HepG2 (cell line): ENCODE measurements around the gene MTMR3. TPM values are rescaled to one million over a fixed set of nuclear protein-coding genes. Genes with fewer than 3 reads are reported as not detected.

Source experiments
- AKNA ChIP-seq: sonication (generic); formaldehyde crosslinking; IDR thresholded peaks from 2 replicates; pipeline ENCODE4 v1.4.0; 2020; ENCODE audit warnings: missing genetic modification reagents, borderline replicate concordance
- ETV6 ChIP-seq: sonication (generic); formaldehyde crosslinking; conservative IDR thresholded peaks from 2 replicates; pipeline ENCODE4 v1.4.0; 2020; ENCODE audit warnings: missing genetic modification reagents
- GABPB1 ChIP-seq: IDR thresholded peaks from 2 replicates; pipeline ENCODE4 v1.6.1; 2016; ENCODE audit warnings: mild to moderate bottlenecking, missing genetic modification reagents, moderate library complexity, missing compliant biosample characterization
- ISL2 ChIP-seq: sonication (generic); formaldehyde crosslinking; IDR thresholded peaks from 2 replicates; pipeline ENCODE4 v1.5.0; 2020; ENCODE audit warnings: missing genetic modification reagents
- KDM2A ChIP-seq: sonication (generic); formaldehyde crosslinking; IDR thresholded peaks from 2 replicates; pipeline ENCODE4 v1.4.0; 2020; ENCODE audit warnings: low read depth, missing genetic modification reagents, borderline replicate concordance
- KMT2B ChIP-seq: IDR thresholded peaks from 2 replicates; pipeline ENCODE4 v1.6.1; 2016; ENCODE audit warnings: missing genetic modification reagents, missing compliant biosample characterization
- MEIS1 ChIP-seq: sonication (generic); formaldehyde crosslinking; IDR thresholded peaks from 2 replicates; pipeline ENCODE4 v1.9.0; 2021; ENCODE audit warnings: mild to moderate bottlenecking, missing genetic modification reagents, moderate library complexity, borderline replicate concordance
- SIN3A ChIP-seq: IDR thresholded peaks from 2 replicates; pipeline ENCODE4 v1.6.1; 2011; ENCODE audit warnings: low read depth, mild to moderate bottlenecking, control low read depth, low read length, borderline replicate concordance
- SOX13 ChIP-seq, 3 experiments: fragments of 450-650 bp in 1 of 3; sonication (generic) in 1 of 3; formaldehyde crosslinking in 1 of 3; IDR thresholded peaks in 2 of 3; conservative IDR thresholded peaks in 1 of 3; 2 replicates each; pipeline versions ENCODE4 v1.5.0 to v1.6.1; 2016 to 2020; ENCODE audit warnings: antibody characterized with exemption in 1 of 3, mild to moderate bottlenecking in 1 of 3, missing compliant biosample characterization in 1 of 3, missing genetic modification reagents in 1 of 3, moderate library complexity in 1 of 3
- SP5 ChIP-seq: IDR thresholded peaks from 2 replicates; pipeline ENCODE4 v1.6.1; 2016; ENCODE audit warnings: low read depth, borderline replicate concordance
- ZFX ChIP-seq: sonication (generic); formaldehyde crosslinking; IDR thresholded peaks from 2 replicates; pipeline ENCODE4 v1.4.0; 2020; ENCODE audit warnings: mild to moderate bottlenecking, low read depth, missing genetic modification reagents, moderate library complexity
- ZNF253 ChIP-seq: sonication (generic); formaldehyde crosslinking; IDR thresholded peaks from 2 replicates; pipeline ENCODE4 v1.8.0; 2022; ENCODE audit warnings: mild to moderate bottlenecking, missing genetic modification reagents, borderline replicate concordance
- ZNF274 ChIP-seq: sonication (generic); formaldehyde crosslinking; IDR thresholded peaks from 2 replicates; pipeline ENCODE4 v1.5.1; 2020; ENCODE audit warnings: mild to moderate bottlenecking, missing genetic modification reagents
- ZNF672 ChIP-seq: sonication (generic); formaldehyde crosslinking; IDR thresholded peaks from 2 replicates; pipeline ENCODE4 v1.8.1; 2022; ENCODE audit warnings: missing genetic modification reagents
- ZNF780A ChIP-seq: sonication (generic); formaldehyde crosslinking; IDR thresholded peaks from 2 replicates; pipeline ENCODE4 v1.8.0; 2022; ENCODE audit warnings: mild to moderate bottlenecking, missing genetic modification reagents, moderate library complexity
- ZZZ3 ChIP-seq: sonication (generic); formaldehyde crosslinking; IDR thresholded peaks from 2 replicates; pipeline ENCODE4 v1.4.0; 2020; ENCODE audit warnings: missing genetic modification reagents, mild to moderate bottlenecking, borderline replicate concordance
- polyA plus RNA-seq, 8 experiments: library from polyadenylated mRNA; depleted of rRNA in 3 of 8; stranded (reverse) in 7 of 8; unstranded in 1 of 8; fragments of >200 nt; fragmentation: Illumina TruSeq in 4 of 8; extraction: Trizol in 4 of 8; gene quantifications; 2 replicates each; pipeline versions ENCODE4 v1.2.1 to v1.2.3, GENCODE V29; 2011 to 2016; ENCODE audit warnings: low read depth in 4 of 8, missing spikeins in 1 of 8, mixed read lengths in 1 of 8; ENCODE audit not compliant: insufficient read depth in 1 of 8
- total RNA-seq, 5 experiments: library from RNA; depleted of rRNA; stranded (reverse); fragments of >200 nt; fragmentation: Illumina TruSeq; extraction: Trizol; gene quantifications; 2 replicates each; pipeline ENCODE4 v1.2.3, GENCODE V29; 2016; ENCODE audit warnings: low read depth in 1 of 5
- TF ChIP-seq, protein P1 (sequence below): IDR thresholded peaks from 2 replicates; pipeline ENCODE4 v1.6.1; 2012; ENCODE audit warnings: inconsistent platforms
- TF ChIP-seq, protein P2 (sequence below): sonication (generic); formaldehyde crosslinking; IDR thresholded peaks from 2 replicates; pipeline ENCODE4 v1.4.0; 2020; ENCODE audit warnings: low read depth, mild to moderate bottlenecking, missing genetic modification reagents
- TF ChIP-seq, protein P3 (sequence below): sonication (generic); formaldehyde crosslinking; IDR thresholded peaks from 2 replicates; pipeline ENCODE4 v1.4.0; 2020; ENCODE audit warnings: mild to moderate bottlenecking, missing genetic modification reagents

MTMR3 gene
- total and polyA plus RNA-seq, 2 of the 13 experiments (the other 11 are each of a cell fraction or from before 2014, with no cell fraction given), result 12.6 to 24.8 TPM

DNA sequence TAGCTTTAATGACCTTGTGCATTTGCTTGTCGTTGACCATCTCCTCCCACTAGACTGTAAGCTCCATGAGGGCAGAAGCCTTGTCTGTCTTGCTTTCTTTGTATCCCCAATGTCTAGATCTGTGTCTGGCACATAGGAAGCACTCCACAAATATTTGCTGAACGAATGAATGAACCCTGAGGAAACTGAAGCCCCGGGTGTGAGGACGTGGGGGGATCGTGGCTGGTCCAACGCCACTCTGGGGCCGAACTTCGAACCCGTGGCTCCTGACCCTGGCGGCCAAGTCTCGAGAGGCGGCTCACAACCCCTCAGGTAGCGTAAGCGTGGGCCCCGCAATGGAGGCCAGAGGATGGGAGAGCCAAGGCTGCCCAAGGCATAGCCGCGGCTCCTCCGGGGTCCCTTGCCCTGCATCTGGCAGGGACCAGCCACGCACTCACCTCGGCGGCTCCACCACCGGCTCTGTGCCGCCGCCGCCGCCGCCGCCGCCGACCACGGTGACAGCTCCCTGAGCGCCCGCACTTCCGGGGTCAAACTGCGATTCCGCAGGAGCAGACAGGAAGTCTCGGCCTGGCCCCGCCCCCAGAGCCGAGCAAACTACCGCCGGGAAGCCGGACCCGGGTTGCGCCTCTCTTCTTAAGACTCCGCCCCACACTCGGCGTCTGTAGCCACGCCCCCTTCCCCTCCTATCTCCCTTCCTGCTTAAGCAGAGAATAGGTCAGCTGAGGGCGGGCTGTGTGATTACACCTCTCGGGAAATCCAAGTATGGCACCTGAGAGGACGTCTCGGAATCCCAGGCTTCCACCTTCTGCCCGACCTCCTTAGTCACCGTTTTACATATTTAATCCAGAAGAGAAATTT lies 45.0 kb upstream of the MTMR3 start, which contains the start of gene ASCC2 (continued):
- TF ChIP-seq AKNA (no peak), ETV6 (CRISPR knock-in tag) (0 out of 2 replicates have a peak, but pooled peaks have one; percentile 25), ZNF672 (no peak), SOX13 (IDR thresholded peaks at IDR 0.05) (no peak), SOX13 (CRISPR knock-in tag; conservative IDR thresholded peaks at IDR 0.05 in 1 of 2, IDR thresholded peaks at IDR 0.05 in 1 of 2) (peak in 1 of 2 experiments; percentile 27; a peak in 1 of 4 replicates), ZZZ3 (CRISPR knock-in tag) (peak; percentile 76; the same call in 1 of the 2 replicates), MEIS1 (peak; percentile 75; the same call in 1 of the 2 replicates), GABPB1 (CRISPR knock-in tag) (peak; percentile 96), ZNF253 (CRISPR knock-in tag) (no peak), KDM2A (CRISPR knock-in tag) (peak; percentile 78), SIN3A (peak; percentile 69; the same call in 1 of the 2 replicates), ISL2 (peak; percentile 59; the same call in 1 of the 2 replicates), ZNF274 (0 out of 2 replicates have a peak, but pooled peaks have one; percentile 38), ZFX (CRISPR knock-in tag) (peak; percentile 73), ZNF780A (no peak), KMT2B (CRISPR knock-in tag) (peak; percentile 69; the same call in 1 of the 2 replicates), SP5 (CRISPR knock-in tag) (peak; percentile 39; the same call in 1 of the 2 replicates)
- TF ChIP-seq, protein P1, sequence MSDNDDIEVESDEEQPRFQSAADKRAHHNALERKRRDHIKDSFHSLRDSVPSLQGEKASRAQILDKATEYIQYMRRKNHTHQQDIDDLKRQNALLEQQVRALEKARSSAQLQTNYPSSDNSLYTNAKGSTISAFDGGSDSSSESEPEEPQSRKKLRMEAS, result peak; percentile 62
- TF ChIP-seq, protein P2, sequence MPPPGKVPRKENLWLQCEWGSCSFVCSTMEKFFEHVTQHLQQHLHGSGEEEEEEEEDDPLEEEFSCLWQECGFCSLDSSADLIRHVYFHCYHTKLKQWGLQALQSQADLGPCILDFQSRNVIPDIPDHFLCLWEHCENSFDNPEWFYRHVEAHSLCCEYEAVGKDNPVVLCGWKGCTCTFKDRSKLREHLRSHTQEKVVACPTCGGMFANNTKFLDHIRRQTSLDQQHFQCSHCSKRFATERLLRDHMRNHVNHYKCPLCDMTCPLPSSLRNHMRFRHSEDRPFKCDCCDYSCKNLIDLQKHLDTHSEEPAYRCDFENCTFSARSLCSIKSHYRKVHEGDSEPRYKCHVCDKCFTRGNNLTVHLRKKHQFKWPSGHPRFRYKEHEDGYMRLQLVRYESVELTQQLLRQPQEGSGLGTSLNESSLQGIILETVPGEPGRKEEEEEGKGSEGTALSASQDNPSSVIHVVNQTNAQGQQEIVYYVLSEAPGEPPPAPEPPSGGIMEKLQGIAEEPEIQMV (CRISPR knock-in tag), result peak; percentile 84; the same call in 1 of the 2 replicates
- TF ChIP-seq, protein P3, sequence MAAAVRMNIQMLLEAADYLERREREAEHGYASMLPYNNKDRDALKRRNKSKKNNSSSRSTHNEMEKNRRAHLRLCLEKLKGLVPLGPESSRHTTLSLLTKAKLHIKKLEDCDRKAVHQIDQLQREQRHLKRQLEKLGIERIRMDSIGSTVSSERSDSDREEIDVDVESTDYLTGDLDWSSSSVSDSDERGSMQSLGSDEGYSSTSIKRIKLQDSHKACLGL (CRISPR knock-in tag), result peak; percentile 59; the same call in 1 of the 2 replicates
